CD14-positive monocyte (primary cell): ENCODE data around the gene TMEM54. TPM values are rescaled to one million over a fixed set of nuclear protein-coding genes. Genes with fewer than 3 reads are reported as not detected.

Experiments
- DNase-seq, 3 donors: peaks; one replicate each; pipeline ENCODE4 v3.0.0-alpha.2; 2011 to 2022
- H2AFZ ChIP-seq: 2 replicates; pipeline ENCODE4 v1.6.0; 2012; ENCODE audit warnings: mild to moderate bottlenecking, low read depth, low read length, inconsistent platforms; ENCODE audit not compliant: insufficient read depth, poor library complexity, severe bottlenecking
- H3K27ac ChIP-seq, 2 donors: 1 replicate in 1 of 2; 2 replicates in 1 of 2; pipeline ENCODE4 v1.5.1; 2012 to 2013; ENCODE audit warnings: low read length in 2 of 2, control low read depth in 1 of 2, inconsistent platforms in 1 of 2, low read depth in 1 of 2, mild to moderate bottlenecking in 1 of 2
- H3K27me3 ChIP-seq, 2 donors: one replicate each; pipeline versions ENCODE4 v1.6.0 to v1.6.1; 2011 to 2013; ENCODE audit warnings: low read length in 2 of 2; ENCODE audit not compliant: control insufficient read depth in 2 of 2, insufficient read depth in 2 of 2
- H3K36me3 ChIP-seq, 2 donors: replicated peaks in 1 of 2; 1 replicate in 1 of 2; 2 replicates in 1 of 2; pipeline versions ENCODE4 v1.5.1 to v1.6.1; 2012 to 2013; ENCODE audit warnings: low read length in 2 of 2, control low read depth in 1 of 2, inconsistent platforms in 1 of 2, mild to moderate bottlenecking in 1 of 2; ENCODE audit not compliant: insufficient read depth in 2 of 2, control insufficient read depth in 1 of 2
- H3K4me1 ChIP-seq, 2 donors: 1 replicate in 1 of 2; 2 replicates in 1 of 2; pipeline versions ENCODE4 v1.5.1 to v1.6.1; 2012 to 2013; ENCODE audit warnings: low read length in 2 of 2, control low read depth in 1 of 2, inconsistent platforms in 1 of 2, mild to moderate bottlenecking in 1 of 2, moderate library complexity in 1 of 2; ENCODE audit not compliant: insufficient read depth in 2 of 2, control insufficient read depth in 1 of 2
- H3K4me2 ChIP-seq: replicated peaks from 2 replicates; pipeline ENCODE3; 2012; ENCODE audit warnings: low read length, moderate library complexity, mild to moderate bottlenecking; ENCODE audit not compliant: poor library complexity, severe bottlenecking; ENCODE audit errors: extremely low read depth
- H3K4me3 ChIP-seq, 3 experiments: fragments of 200-600 bp in 1 of 3; sonication (generic) in 1 of 3; replicated peaks in 1 of 3; 1 replicate in 2 of 3; 2 replicates in 1 of 3; pipeline ENCODE4 v1.5.1; 2011 to 2013; ENCODE audit warnings: low read length in 3 of 3, mild to moderate bottlenecking in 3 of 3, control low read depth in 2 of 3, low read depth in 2 of 3, inconsistent platforms in 1 of 3, moderate library complexity in 1 of 3
- H3K79me2 ChIP-seq: 2 replicates; pipeline ENCODE4 v1.6.0; 2012; ENCODE audit warnings: mild to moderate bottlenecking, control low read depth, inconsistent platforms, low read length, moderate library complexity; ENCODE audit not compliant: insufficient read depth
- H3K9ac ChIP-seq: 2 replicates; pipeline ENCODE4 v1.6.0; 2017; ENCODE audit warnings: low read length, mild to moderate bottlenecking; ENCODE audit not compliant: insufficient read depth, poor library complexity, severe bottlenecking
- H3K9me3 ChIP-seq, 2 donors: replicated peaks in 1 of 2; 1 replicate in 1 of 2; 2 replicates in 1 of 2; pipeline versions ENCODE4 v1.5.1 to v1.6.1; 2012 to 2013; ENCODE audit warnings: low read length in 2 of 2, control low read depth in 1 of 2; ENCODE audit not compliant: control insufficient read depth in 1 of 2, insufficient read depth in 1 of 2
- H4K20me1 ChIP-seq: 2 replicates; pipeline ENCODE4 v1.6.0; 2012; ENCODE audit warnings: mild to moderate bottlenecking, low read length, control low read depth, moderate library complexity; ENCODE audit not compliant: insufficient read depth
- H3K27ac Mint-ChIP-seq, 7 donors: one replicate each; pipeline ENCODE4 v1.8.0; 2020; ENCODE audit warnings: mild to moderate bottlenecking in 7 of 7, mixed read lengths in 7 of 7, moderate library complexity in 6 of 7, inconsistent platforms in 2 of 7
- H3K27me3 Mint-ChIP-seq, 3 donors: one replicate each; pipeline ENCODE4 v1.8.0; 2021 to 2022; ENCODE audit warnings: low read depth in 3 of 3, mild to moderate bottlenecking in 3 of 3, mixed read lengths in 3 of 3, moderate library complexity in 3 of 3, inconsistent platforms in 1 of 3
- H3K36me3 Mint-ChIP-seq, 2 donors: one replicate each; pipeline ENCODE4 v1.8.0; 2020; ENCODE audit warnings: mixed read lengths in 2 of 2, inconsistent platforms in 1 of 2, mild to moderate bottlenecking in 1 of 2
- H3K4me1 Mint-ChIP-seq: one replicate; pipeline ENCODE4 v1.8.0; 2020; ENCODE audit warnings: mild to moderate bottlenecking, mixed read lengths
- H3K4me3 Mint-ChIP-seq, 2 donors: one replicate each; pipeline ENCODE4 v1.8.0; 2020; ENCODE audit warnings: mild to moderate bottlenecking in 2 of 2, mixed read lengths in 2 of 2, moderate library complexity in 1 of 2
- H3K9me3 Mint-ChIP-seq, 7 donors: one replicate each; pipeline ENCODE4 v1.8.0; 2020 to 2022; ENCODE audit warnings: mixed read lengths in 7 of 7, mild to moderate bottlenecking in 6 of 7, moderate library complexity in 6 of 7, inconsistent platforms in 2 of 7
- WGBS: methylation state at CpG from one replicate; pipeline ENCODE4 v1.1.5; 2013; ENCODE audit warnings: missing lambda C conversion rate; ENCODE audit not compliant: insufficient coverage; 5-methylcytosine and 5-hydroxymethylcytosine counted together
- intact Hi-C, 2 donors: fragments of 100-400 bp; cut with micrococcal nuclease; formaldehyde crosslinking; loops; one replicate each; pipeline versions ENCODE4 v1.15.0 to v1.15.1; 2023
- polyA plus RNA-seq, 3 donors: library from polyadenylated mRNA; depleted of rRNA in 1 of 3; unstranded in 2 of 3; stranded (reverse) in 1 of 3; fragments of 300-500 nt in 2 of 3; fragments of >200 nt in 1 of 3; fragmentation: Illumina TruSeq in 2 of 3; gene quantifications; 1 replicate in 2 of 3; 2 replicates in 1 of 3; pipeline ENCODE4 v1.2.3, GENCODE V29; 2012 to 2021
- TF ChIP-seq, protein P1 (sequence below): fragments of 200-600 bp; IDR thresholded peaks from one replicate; pipeline ENCODE4 v1.8.0; 2022; ENCODE audit warnings: antibody characterized with exemption, mild to moderate bottlenecking

TMEM54 gene
- polyA plus RNA-seq, 3 donors: 0.08 TPM; not detected in 2

DNA sequence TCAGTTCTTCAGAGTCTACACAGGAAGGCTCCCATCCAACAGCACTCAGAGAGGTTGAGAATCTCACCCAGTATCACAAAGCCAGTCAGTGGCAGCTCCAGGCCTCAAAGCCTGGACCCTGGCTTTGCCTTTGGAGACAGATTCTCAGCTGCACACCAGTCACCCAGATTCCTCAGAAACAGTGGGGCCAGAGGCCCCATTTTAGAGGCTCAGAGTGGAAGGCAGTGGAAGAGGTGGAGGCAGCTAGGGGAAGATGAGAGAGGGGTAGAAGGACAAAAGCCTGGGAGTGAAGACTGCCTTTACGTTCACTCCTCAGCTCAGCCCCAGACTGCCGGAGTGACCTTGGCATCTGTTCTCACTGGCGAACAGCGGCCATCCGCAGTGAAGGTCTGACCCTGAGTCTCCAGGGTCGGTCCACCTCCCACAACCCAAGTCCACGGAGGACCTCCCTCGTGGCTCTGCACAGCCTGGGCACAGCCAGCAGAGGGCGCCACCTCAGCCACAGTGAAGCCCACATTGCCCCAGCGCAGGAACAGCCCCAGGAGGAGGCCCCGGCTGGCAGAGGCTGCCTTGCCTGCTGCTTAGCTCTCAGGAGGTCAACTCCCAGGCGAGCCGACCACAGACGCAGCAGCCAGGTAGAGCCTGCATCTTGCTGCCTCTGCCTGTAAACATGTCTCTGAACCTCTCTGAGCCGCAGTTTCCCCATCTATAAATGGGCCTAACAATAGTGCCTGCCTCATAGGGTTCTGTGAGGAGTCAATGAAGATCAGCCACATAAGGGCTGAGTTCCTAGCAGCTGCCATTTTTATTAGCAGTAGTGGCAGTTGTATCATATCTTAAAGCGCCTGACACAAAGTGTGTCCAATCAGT is 24.6 kb downstream of the TMEM54 start:
- TF ChIP-seq, protein P1, sequence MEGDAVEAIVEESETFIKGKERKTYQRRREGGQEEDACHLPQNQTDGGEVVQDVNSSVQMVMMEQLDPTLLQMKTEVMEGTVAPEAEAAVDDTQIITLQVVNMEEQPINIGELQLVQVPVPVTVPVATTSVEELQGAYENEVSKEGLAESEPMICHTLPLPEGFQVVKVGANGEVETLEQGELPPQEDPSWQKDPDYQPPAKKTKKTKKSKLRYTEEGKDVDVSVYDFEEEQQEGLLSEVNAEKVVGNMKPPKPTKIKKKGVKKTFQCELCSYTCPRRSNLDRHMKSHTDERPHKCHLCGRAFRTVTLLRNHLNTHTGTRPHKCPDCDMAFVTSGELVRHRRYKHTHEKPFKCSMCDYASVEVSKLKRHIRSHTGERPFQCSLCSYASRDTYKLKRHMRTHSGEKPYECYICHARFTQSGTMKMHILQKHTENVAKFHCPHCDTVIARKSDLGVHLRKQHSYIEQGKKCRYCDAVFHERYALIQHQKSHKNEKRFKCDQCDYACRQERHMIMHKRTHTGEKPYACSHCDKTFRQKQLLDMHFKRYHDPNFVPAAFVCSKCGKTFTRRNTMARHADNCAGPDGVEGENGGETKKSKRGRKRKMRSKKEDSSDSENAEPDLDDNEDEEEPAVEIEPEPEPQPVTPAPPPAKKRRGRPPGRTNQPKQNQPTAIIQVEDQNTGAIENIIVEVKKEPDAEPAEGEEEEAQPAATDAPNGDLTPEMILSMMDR: peak; percentile 96
- H3K27me3 ChIP-seq: peaks cover 6 to 35% of the 10 kb centered on the region in 2 donors
- no peaks in the 10 kb centered on the region for H3K4me1 ChIP-seq
- WGBS: 33% methylated on average over 14 of the region's 16 CpGs
- H3K9me3 ChIP-seq: no peaks in the 10 kb centered on the region
- no peaks in the 10 kb centered on the region for H3K79me2 ChIP-seq
- no peak overlapping the region for H3K4me3 Mint-ChIP-seq
- peaks cover 27 to 46% (median 44%) of the 10 kb centered on the region in 3 donors for H3K27me3 Mint-ChIP-seq
- H2AFZ ChIP-seq: no peak overlapping the region
- intact Hi-C loops: loop anchor here (5.0 to 10.0 kb wide), 2 partner anchors 211 to 362 kb away; no protein-coding TSS in a partner anchor
- no peaks in the 10 kb centered on the region for H4K20me1 ChIP-seq
- peak; percentile 47 to 65 (median 53) for DNase-seq
- peaks cover 0 to 7% (median 0%) of the 10 kb centered on the region in 7 donors for H3K9me3 Mint-ChIP-seq
- no peak overlapping the region for H3K4me3 ChIP-seq
- no peak overlapping the region for H3K27ac ChIP-seq
- no peaks in the 10 kb centered on the region for H3K36me3 ChIP-seq
- no peak overlapping the region for H3K9ac ChIP-seq
- peaks cover 5% of the 10 kb centered on the region for H3K4me1 Mint-ChIP-seq
- no peaks in the 10 kb centered on the region for H3K36me3 Mint-ChIP-seq
- H3K4me2 ChIP-seq: no peak overlapping the region
- peak overlapping the region in 1 of 7 donors; percentile 62 for H3K27ac Mint-ChIP-seq

GRCh38 chr1:32874860-32875752 is 26.1 kb downstream of the TMEM54 start:
- Mint-ChIP-seq H3K27ac (no peak overlapping the region), H3K36me3 (no peaks in the 10 kb centered on the region)
- no peak overlapping the region for H3K4me2 ChIP-seq

More at GRCh38 chr1:32874860-32875752, 26.1 kb downstream of the TMEM54 start:
- no peak overlapping the region for H3K4me3 ChIP-seq
- intact Hi-C loops: loop anchor here (2.0 to 10.0 kb wide), 3 partner anchors 212 to 360 kb away; no protein-coding TSS in a partner anchor
- H3K36me3 ChIP-seq: no peaks in the 10 kb centered on the region
- no peaks in the 10 kb centered on the region for H3K9me3 ChIP-seq
- Mint-ChIP-seq H3K4me1 (peaks cover 14% of the 10 kb centered on the region), H3K27me3 (peaks cover 33 to 54% (median 49%) of the 10 kb centered on the region in 3 donors), H3K9me3 (peaks cover 0 to 8% (median 1%) of the 10 kb centered on the region in 7 donors), H3K4me3 (peak overlapping the region in 1 of 2 donors; percentile 35)
- H3K4me1 ChIP-seq: no peaks in the 10 kb centered on the region
- H3K27ac ChIP-seq: no peak overlapping the region
- 88% methylated on average over 5 of the region's 5 CpGs for WGBS
- H3K27me3 ChIP-seq: peaks cover 15 to 35% of the 10 kb centered on the region in 2 donors
- H3K79me2 ChIP-seq: no peaks in the 10 kb centered on the region
- H2AFZ ChIP-seq: no peak overlapping the region
- H4K20me1 ChIP-seq: no peaks in the 10 kb centered on the region
- no peak overlapping the region for H3K9ac ChIP-seq
- TF ChIP-seq, protein P1: no peak
- DNase-seq: no peak
